HG02943 (cell line): ENCODE measurements around the gene GCA.

Source experiments
- ATAC-seq: cut with Tn5 transposase; IDR thresholded peaks from one replicate; pipeline ENCODE4 v1.9.1; 2021; ENCODE audit warnings: mild to moderate bottlenecking, low read depth, moderate library complexity; ENCODE audit not compliant: unreplicated experiment

The GCA gene

GRCh38 chr2:162403884-162404283 is 60.0 kb downstream of the GCA start:
- ATAC-seq = no peak
